Nephron (organoid): ENCODE measurements around the gene NEDD4L.
A peak's percentile ranks its signal among the peaks of the same experiment; 100 is the strongest.

Experiments
- H3K27ac Mint-ChIP-seq, 3 experiments: 2 replicates each; pipeline ENCODE4 v1.8.0; 2020; ENCODE audit warnings: mixed read lengths in 3 of 3, mild to moderate bottlenecking in 2 of 3, moderate library complexity in 1 of 3
- H3K27me3 Mint-ChIP-seq: 2 replicates; pipeline ENCODE4 v1.8.0; 2021; ENCODE audit warnings: low read depth, mild to moderate bottlenecking, moderate library complexity, mixed read lengths
- H3K36me3 Mint-ChIP-seq: 2 replicates; pipeline ENCODE4 v1.8.0; 2020; ENCODE audit warnings: low read depth, mixed read lengths
- H3K4me1 Mint-ChIP-seq: 2 replicates; pipeline ENCODE4 v1.8.0; 2020; ENCODE audit warnings: mixed read lengths
- H3K4me3 Mint-ChIP-seq, 3 experiments: 2 replicates each; pipeline ENCODE4 v1.8.0; 2020; ENCODE audit warnings: mild to moderate bottlenecking in 3 of 3, mixed read lengths in 3 of 3, moderate library complexity in 2 of 3
- H3K9me3 Mint-ChIP-seq: 2 replicates; pipeline ENCODE4 v1.8.0; 2020; ENCODE audit warnings: mixed read lengths
- CTCF ChIP-seq, 3 experiments: fragments of 200-600 bp; sonication (generic); IDR thresholded peaks; one replicate each; pipeline ENCODE4 v1.5.0; 2021; ENCODE audit warnings: antibody characterized with exemption in 3 of 3; ENCODE audit not compliant: unreplicated experiment in 3 of 3

Gene NEDD4L

GRCh38 chr18:58038063-58038462 is 6.0 kb upstream of the NEDD4L start:
- Mint-ChIP-seq H3K4me1 (peaks cover 4% of the 10 kb centered on the region), H3K27ac (no peak overlapping the region), H3K9me3 (no peaks in the 10 kb centered on the region), H3K27me3 (peaks cover 15% of the 10 kb centered on the region), H3K36me3 (no peaks in the 10 kb centered on the region), H3K4me3 (no peak overlapping the region)
- TF ChIP-seq CTCF (IDR thresholded peaks at IDR 0.05; ENCODE audit: unreplicated experiment in 3 of 3), result no peak

GRCh38 chr18:58041633-58042032 is 2.4 kb upstream of the NEDD4L start:
- H3K36me3 Mint-ChIP-seq, result no peaks in the 10 kb centered on the region
- no peaks in the 10 kb centered on the region for H3K9me3 Mint-ChIP-seq
- H3K4me1 Mint-ChIP-seq, result peaks cover 22% of the 10 kb centered on the region
- TF ChIP-seq CTCF (IDR thresholded peaks at IDR 0.05; ENCODE audit: unreplicated experiment in 3 of 3), result no peak
- H3K27me3 Mint-ChIP-seq, result peaks cover 9% of the 10 kb centered on the region
- peak overlapping the region; percentile 70 to 74 (median 72) for H3K4me3 Mint-ChIP-seq
- peak overlapping the region in 2 of 3 experiments; percentile 73 to 77 for H3K27ac Mint-ChIP-seq

GRCh38 chr18:58042826-58043490 is 1.1 kb upstream of the NEDD4L start:
- peaks cover 9% of the 10 kb centered on the region for H3K27me3 Mint-ChIP-seq
- H3K36me3 Mint-ChIP-seq, result no peaks in the 10 kb centered on the region
- H3K27ac Mint-ChIP-seq, result peak overlapping the region; percentile 82 to 87 (median 86)
- peak overlapping the region; percentile 80 to 92 (median 91) for H3K4me3 Mint-ChIP-seq
- no peak for TF ChIP-seq CTCF (IDR thresholded peaks at IDR 0.05; ENCODE audit: unreplicated experiment in 3 of 3)
- peaks cover 33% of the 10 kb centered on the region for H3K4me1 Mint-ChIP-seq
- no peaks in the 10 kb centered on the region for H3K9me3 Mint-ChIP-seq

GRCh38 chr18:58044370-58045241 is 580 bp downstream of the NEDD4L start:
- H3K4me3 Mint-ChIP-seq, result peak overlapping the region; percentile 94 to 99 (median 97)
- no peaks in the 10 kb centered on the region for H3K9me3 Mint-ChIP-seq
- no peaks in the 10 kb centered on the region for H3K36me3 Mint-ChIP-seq
- H3K27me3 Mint-ChIP-seq, result peaks cover 3% of the 10 kb centered on the region
- H3K27ac Mint-ChIP-seq, result peak overlapping the region; percentile 45 to 97 (median 95)
- H3K4me1 Mint-ChIP-seq, result peaks cover 43% of the 10 kb centered on the region
- no peak for TF ChIP-seq CTCF (IDR thresholded peaks at IDR 0.05; ENCODE audit: unreplicated experiment in 3 of 3)

DNA sequence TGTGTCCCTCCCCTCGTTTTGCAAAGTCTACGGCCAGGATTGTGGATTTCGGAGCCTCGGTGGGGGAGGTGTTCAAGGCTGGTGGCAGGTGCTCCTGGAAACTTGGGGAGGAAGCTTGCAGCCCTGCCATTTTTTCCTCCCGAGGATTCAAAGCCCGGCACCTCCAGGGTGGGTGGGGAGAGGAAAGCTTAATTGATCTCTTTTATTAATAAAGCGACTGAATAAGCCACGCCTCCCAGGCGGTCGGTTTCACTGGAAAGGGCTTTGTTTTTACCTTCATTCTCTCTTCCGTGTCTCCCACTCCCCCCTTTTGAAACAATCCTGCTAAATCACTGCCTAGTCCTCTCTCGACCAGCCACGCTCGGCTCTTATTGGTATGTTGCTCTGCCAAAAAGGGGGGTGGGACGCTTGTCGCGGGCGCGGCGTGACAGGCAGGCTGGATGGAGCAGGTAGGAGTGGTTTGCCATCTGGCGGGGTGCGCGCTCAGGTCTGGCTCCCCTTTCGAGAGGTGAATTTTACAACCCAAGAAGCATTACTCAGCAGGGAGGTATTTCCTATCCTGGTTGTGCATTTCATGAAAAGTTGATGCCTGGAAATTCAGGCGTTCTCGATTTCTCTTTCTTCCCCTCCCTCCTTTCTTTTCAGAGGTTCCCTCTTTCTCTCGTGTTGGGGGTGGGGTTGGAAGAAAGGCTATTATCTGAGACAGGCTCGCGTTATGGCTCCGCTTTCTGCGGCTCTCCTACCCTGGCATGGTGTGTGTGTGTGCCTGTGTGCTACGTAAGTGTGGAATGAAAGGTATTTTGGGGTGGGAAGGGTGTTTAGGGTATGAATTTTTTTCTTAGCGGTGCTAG is 1.4 kb downstream of the NEDD4L start:
- H3K4me1 Mint-ChIP-seq, result peaks cover 43% of the 10 kb centered on the region
- H3K27me3 Mint-ChIP-seq, result peaks cover 3% of the 10 kb centered on the region
- no peak for TF ChIP-seq CTCF (IDR thresholded peaks at IDR 0.05; ENCODE audit: unreplicated experiment in 3 of 3)
- H3K9me3 Mint-ChIP-seq, result no peaks in the 10 kb centered on the region
- H3K27ac Mint-ChIP-seq, result peak overlapping the region; percentile 45 to 97 (median 95)
- peak overlapping the region; percentile 94 to 99 (median 97) for H3K4me3 Mint-ChIP-seq
- no peaks in the 10 kb centered on the region for H3K36me3 Mint-ChIP-seq
